ENCODE results near the gene EBLN1.

EBLN1 gene

DNA sequence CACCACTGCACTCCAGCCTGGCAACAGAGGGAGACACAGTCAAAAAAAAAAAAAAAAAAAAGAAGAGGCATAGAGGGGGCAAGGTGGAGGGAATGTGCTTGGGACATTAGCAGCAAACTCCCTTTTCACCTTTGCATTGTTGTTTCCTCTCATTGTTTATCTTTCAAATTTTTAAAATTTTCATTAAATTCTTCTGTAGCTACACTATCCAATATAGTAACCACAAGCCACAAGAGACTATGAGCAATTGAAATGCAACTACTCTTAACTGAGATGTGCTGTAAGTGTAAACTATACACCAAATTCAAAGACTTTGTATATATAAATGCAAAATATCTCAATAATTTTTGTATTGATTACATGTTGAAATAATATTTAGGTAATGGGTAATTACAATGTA, 43.4 kb downstream of the EBLN1 start:
- TF ChIP-seq, protein P1, sequence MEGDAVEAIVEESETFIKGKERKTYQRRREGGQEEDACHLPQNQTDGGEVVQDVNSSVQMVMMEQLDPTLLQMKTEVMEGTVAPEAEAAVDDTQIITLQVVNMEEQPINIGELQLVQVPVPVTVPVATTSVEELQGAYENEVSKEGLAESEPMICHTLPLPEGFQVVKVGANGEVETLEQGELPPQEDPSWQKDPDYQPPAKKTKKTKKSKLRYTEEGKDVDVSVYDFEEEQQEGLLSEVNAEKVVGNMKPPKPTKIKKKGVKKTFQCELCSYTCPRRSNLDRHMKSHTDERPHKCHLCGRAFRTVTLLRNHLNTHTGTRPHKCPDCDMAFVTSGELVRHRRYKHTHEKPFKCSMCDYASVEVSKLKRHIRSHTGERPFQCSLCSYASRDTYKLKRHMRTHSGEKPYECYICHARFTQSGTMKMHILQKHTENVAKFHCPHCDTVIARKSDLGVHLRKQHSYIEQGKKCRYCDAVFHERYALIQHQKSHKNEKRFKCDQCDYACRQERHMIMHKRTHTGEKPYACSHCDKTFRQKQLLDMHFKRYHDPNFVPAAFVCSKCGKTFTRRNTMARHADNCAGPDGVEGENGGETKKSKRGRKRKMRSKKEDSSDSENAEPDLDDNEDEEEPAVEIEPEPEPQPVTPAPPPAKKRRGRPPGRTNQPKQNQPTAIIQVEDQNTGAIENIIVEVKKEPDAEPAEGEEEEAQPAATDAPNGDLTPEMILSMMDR (IDR thresholded peaks at IDR 0.05): no peak

DNA sequence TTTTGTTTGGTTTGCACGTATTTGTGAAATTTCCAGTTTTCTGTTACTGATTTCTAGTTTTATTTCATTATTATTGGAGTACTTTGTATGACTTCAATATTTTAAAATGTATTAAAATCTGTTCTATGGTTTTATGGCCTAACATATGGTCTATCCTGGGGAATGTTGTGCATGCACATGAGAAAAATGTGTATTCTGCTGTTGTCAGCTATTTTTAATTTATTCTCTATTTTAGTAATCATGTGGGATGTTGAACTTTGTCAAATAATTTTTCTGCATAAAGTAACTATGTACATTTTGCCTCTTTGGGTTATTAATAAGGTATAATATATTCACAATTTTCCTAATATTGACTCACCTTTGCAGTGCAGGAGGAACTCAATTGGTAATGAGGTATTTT, 46.7 kb downstream of the EBLN1 start:
- Histone ChIP-seq H3K9me3 (no peaks in the 10 kb centered on the region), H3K36me3 (no peaks in the 10 kb centered on the region), H3K4me1 (ENCODE audit: control insufficient read depth in 1 of 2, insufficient read depth in 1 of 2, low read depth in 1 of 2, low read length in 1 of 2) (no peaks in the 10 kb centered on the region), H3K27me3 (no peaks in the 10 kb centered on the region), H3K4me3 (ENCODE audit: low read depth in 1 of 2, low read length in 1 of 2) (no peak overlapping the region), H3K27ac (no peak overlapping the region)
- TF ChIP-seq, protein P1 (IDR thresholded peaks at IDR 0.05): no peak

More for the DNA sequence above, 43.4 kb downstream of the EBLN1 start:
- Histone ChIP-seq H3K4me1 (ENCODE audit: control insufficient read depth in 1 of 2, insufficient read depth in 1 of 2, low read depth in 1 of 2, low read length in 1 of 2) (no peaks in the 10 kb centered on the region), H3K36me3 (no peaks in the 10 kb centered on the region), H3K27me3 (no peaks in the 10 kb centered on the region), H3K4me3 (ENCODE audit: low read depth in 1 of 2, low read length in 1 of 2) (no peak overlapping the region), H3K27ac (no peak overlapping the region), H3K9me3 (no peaks in the 10 kb centered on the region)

DNA sequence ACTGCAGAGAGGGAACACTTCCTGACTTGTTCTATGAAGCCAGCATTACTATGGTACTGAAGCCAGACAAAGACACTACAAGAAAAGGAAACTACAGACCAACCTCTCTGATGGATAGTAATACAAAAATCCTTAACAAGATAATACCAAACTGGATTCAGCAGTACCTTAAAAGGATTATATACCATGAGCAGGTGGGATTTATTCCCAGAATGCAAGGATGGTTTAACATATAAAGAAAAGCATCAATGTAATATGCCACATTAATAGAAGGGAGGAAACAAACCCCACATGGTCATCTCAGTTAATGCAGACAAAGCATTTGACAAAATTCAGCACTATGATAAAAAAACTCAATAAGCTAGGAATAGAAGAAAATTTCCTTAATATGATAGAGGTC, 47.2 kb downstream of the EBLN1 start:
- H3K4me3 ChIP-seq (ENCODE audit: low read depth in 1 of 2, low read length in 1 of 2): no peak overlapping the region
- H3K27me3 ChIP-seq: no peaks in the 10 kb centered on the region
- TF ChIP-seq, protein P1 (IDR thresholded peaks at IDR 0.05): no peak
- H3K36me3 ChIP-seq: no peaks in the 10 kb centered on the region
- no peaks in the 10 kb centered on the region for H3K9me3 ChIP-seq
- H3K27ac ChIP-seq: no peak overlapping the region
- no peaks in the 10 kb centered on the region for H3K4me1 ChIP-seq (ENCODE audit: control insufficient read depth in 1 of 2, insufficient read depth in 1 of 2, low read depth in 1 of 2, low read length in 1 of 2)

DNA sequence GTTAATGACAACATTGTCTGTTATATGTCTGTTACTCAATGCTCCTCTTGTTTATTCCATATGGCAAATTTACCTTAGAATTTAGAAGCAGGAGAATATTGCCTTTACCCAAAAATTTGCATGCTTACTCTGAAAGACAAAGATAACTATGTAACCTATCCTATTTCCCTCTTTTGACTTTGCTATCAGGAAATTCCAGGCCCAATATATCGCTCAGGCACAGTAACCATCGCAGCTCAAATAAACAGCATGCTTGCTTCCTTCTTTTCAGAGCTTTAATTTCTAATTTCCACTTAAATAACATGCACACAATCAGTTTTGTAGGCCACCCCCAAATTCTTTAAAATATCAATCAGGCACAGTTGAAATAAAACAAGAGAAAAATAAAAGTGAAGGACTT, 57.8 kb downstream of the EBLN1 start:
- Histone ChIP-seq H3K27ac (no peak overlapping the region), H3K4me3 (ENCODE audit: low read depth in 1 of 2, low read length in 1 of 2) (no peak overlapping the region), H3K9me3 (no peaks in the 10 kb centered on the region), H3K4me1 (ENCODE audit: control insufficient read depth in 1 of 2, insufficient read depth in 1 of 2, low read depth in 1 of 2, low read length in 1 of 2) (no peaks in the 10 kb centered on the region), H3K36me3 (no peaks in the 10 kb centered on the region), H3K27me3 (no peaks in the 10 kb centered on the region)
- TF ChIP-seq, protein P1 (IDR thresholded peaks at IDR 0.05): no peak

DNA sequence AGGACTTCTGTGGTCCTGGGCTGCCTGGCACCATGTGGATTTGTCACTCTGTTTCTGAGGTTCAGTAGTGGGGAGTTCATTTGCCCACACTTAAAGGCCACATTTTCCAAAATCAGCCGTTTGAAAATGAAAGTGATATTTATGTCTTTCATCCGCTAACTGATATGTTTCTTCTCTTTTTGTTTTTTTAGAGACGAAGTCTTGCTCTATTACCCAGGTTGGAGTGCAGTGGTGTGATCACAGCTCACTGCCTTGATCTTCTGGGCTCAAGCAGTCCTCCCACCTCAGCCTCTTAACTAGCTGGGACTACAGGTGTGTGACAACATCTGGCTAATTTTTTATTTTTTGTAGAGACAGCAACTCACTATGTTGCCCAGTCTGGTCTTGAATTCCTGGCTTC, 58.6 kb downstream of the EBLN1 start:
- Histone ChIP-seq H3K27me3 (no peaks in the 10 kb centered on the region), H3K36me3 (no peaks in the 10 kb centered on the region), H3K27ac (no peak overlapping the region), H3K4me3 (ENCODE audit: low read depth in 1 of 2, low read length in 1 of 2) (no peak overlapping the region), H3K4me1 (ENCODE audit: control insufficient read depth in 1 of 2, insufficient read depth in 1 of 2, low read depth in 1 of 2, low read length in 1 of 2) (no peaks in the 10 kb centered on the region), H3K9me3 (no peaks in the 10 kb centered on the region)
- TF ChIP-seq, protein P1 (IDR thresholded peaks at IDR 0.05): no peak

Data from neutrophil (primary cell).